Stomach (tissue), 4 donors: ENCODE data around the gene CLUH.

Source experiments
- CTCF ChIP-seq, 7 experiments: fragments of 450-650 bp in 4 of 7; fragments of 200-600 bp in 3 of 7; sonication (generic) in 3 of 7; IDR thresholded peaks; one replicate each; pipeline ENCODE4 v1.5.1; 2016 to 2019; ENCODE audit warnings: antibody characterized with exemption in 7 of 7, control low read depth in 2 of 7, mild to moderate bottlenecking in 1 of 7
- EP300 ChIP-seq: sonication (generic); formaldehyde crosslinking; IDR thresholded peaks from one replicate; pipeline ENCODE4 v1.6.1; 2017; ENCODE audit warnings: antibody characterized with exemption
- POLR2A ChIP-seq, 4 donors: fragments of 450-650 bp; IDR thresholded peaks; one replicate each; pipeline ENCODE4 v1.6.1; 2016; ENCODE audit warnings: antibody characterized with exemption in 4 of 4, control low read depth in 2 of 4, mild to moderate bottlenecking in 1 of 4, moderate library complexity in 1 of 4
- POLR2AphosphoS5 ChIP-seq, 3 donors: sonication (generic); formaldehyde crosslinking; IDR thresholded peaks; one replicate each; pipeline ENCODE4 v1.6.1; 2016; ENCODE audit warnings: antibody characterized with exemption in 3 of 3

- no peak for TF ChIP-seq CTCF (IDR thresholded peaks at IDR 0.05)
- no peak for TF ChIP-seq POLR2A (IDR thresholded peaks at IDR 0.05)
- TF ChIP-seq POLR2AphosphoS5 (IDR thresholded peaks at IDR 0.05), result no peak
- no peak for TF ChIP-seq EP300
Observed at GRCh38 chr17:2701161-2701995, 10.2 kb downstream of the CLUH start.
